Esophagus muscularis mucosa (tissue), 4 donors: ENCODE data around the gene ZBTB44.

Source experiments
- CTCF ChIP-seq, 3 experiments: fragments of 200-600 bp in 2 of 3; fragments of 450-650 bp in 1 of 3; sonication (generic) in 2 of 3; IDR thresholded peaks; one replicate each; pipeline ENCODE4 v1.5.1; 2017 to 2019; ENCODE audit warnings: antibody characterized with exemption in 3 of 3, mild to moderate bottlenecking in 2 of 3, moderate library complexity in 1 of 3
- EP300 ChIP-seq: sonication (generic); formaldehyde crosslinking; IDR thresholded peaks from one replicate; pipeline ENCODE4 v1.6.1; 2017; ENCODE audit warnings: antibody characterized with exemption
- POLR2A ChIP-seq: fragments of 450-650 bp; IDR thresholded peaks from one replicate; pipeline ENCODE4 v1.6.1; 2017; ENCODE audit warnings: antibody characterized with exemption, moderate library complexity, mild to moderate bottlenecking, low read depth
- POLR2AphosphoS5 ChIP-seq, 2 donors: sonication (generic); formaldehyde crosslinking; IDR thresholded peaks; one replicate each; pipeline ENCODE4 v1.6.1; 2017; ENCODE audit warnings: antibody characterized with exemption in 2 of 2

GRCh38 chr11:130246270-130246669 is 68.4 kb downstream of the ZBTB44 start:
- TF ChIP-seq CTCF (IDR thresholded peaks at IDR 0.05) (no peak), POLR2A (no peak), POLR2AphosphoS5 (IDR thresholded peaks at IDR 0.05) (no peak), EP300 (no peak)
